PC-3 (cell line): ENCODE data around the gene FBXO38. TPM values are rescaled to one million over a fixed set of nuclear protein-coding genes. Genes with fewer than 3 reads are reported as not detected.
"Not testable (repeated sequence)": the region's sequence is repeated elsewhere in the genome, so short reads cannot be mapped to it uniquely, and the experiment has no call there.

Source experiments
- ATAC-seq: fragments of 200-7000 bp; cut with Tn5 transposase; 2 replicates; pipeline ENCODE4 v1.9.1; 2020; ENCODE audit warnings: mild to moderate bottlenecking, moderate library complexity
- BruUV-seq: library from RNA; stranded (reverse); fragments of 400-500 nt; replicated peaks from 2 replicates; lab custom pipeline; 2021; lab: Mats Ljungman, UMichigan
- CTCF ChIA-PET: fragments of 300-600 bp; sonication (Branson Sonifier 250); formaldehyde crosslinking; loops from one replicate; lab custom pipeline; 2022; ENCODE audit warnings: antibody characterized with exemption; lab: Charles Lee
- POLR2A ChIA-PET: fragments of 300-600 bp; sonication (Branson Sonifier 250); formaldehyde crosslinking; loops from one replicate; lab custom pipeline; 2022; ENCODE audit warnings: antibody characterized with exemption; ENCODE audit not compliant: unreplicated experiment; lab: Charles Lee
- DNase-seq: peaks from one replicate; pipeline ENCODE4 v3.0.0-alpha.2; 2015
- H2AFZ ChIP-seq: fragments of 300-600 bp; sonication (generic); 2 replicates; pipeline ENCODE4 v1.6.0; 2016; ENCODE audit warnings: antibody characterized with exemption, low read length
- H3F3A ChIP-seq: fragments of 300-600 bp; sonication (generic); one replicate; pipeline ENCODE4 v1.6.0; 2017; ENCODE audit warnings: antibody characterized with exemption, low read length, control low read depth, mild to moderate bottlenecking; ENCODE audit not compliant: unreplicated experiment
- H3K27ac ChIP-seq: fragments of 300-600 bp; sonication (generic); 2 replicates; pipeline ENCODE4 v1.5.1; 2016; ENCODE audit warnings: mild to moderate bottlenecking, low read length
- H3K27me3 ChIP-seq: fragments of 300-600 bp; sonication (generic); 2 replicates; pipeline ENCODE4 v1.6.1; 2016; ENCODE audit warnings: low read length, mixed read lengths
- H3K36me3 ChIP-seq: fragments of 300-600 bp; sonication (generic); 2 replicates; pipeline ENCODE4 v1.6.1; 2016; ENCODE audit warnings: low read depth, mixed run types, low read length, mixed read lengths
- H3K4me1 ChIP-seq: fragments of 300-600 bp; sonication (generic); 2 replicates; pipeline ENCODE4 v1.5.1; 2016; ENCODE audit warnings: low read length; ENCODE audit not compliant: insufficient read depth
- H3K4me2 ChIP-seq: fragments of 300-600 bp; sonication (generic); 2 replicates; pipeline ENCODE4 v1.6.0; 2016; ENCODE audit warnings: low read length
- H3K4me3 ChIP-seq: fragments of 300-600 bp; sonication (generic); 2 replicates; pipeline ENCODE4 v1.5.1; 2016; ENCODE audit warnings: mild to moderate bottlenecking, low read length, mixed read lengths
- H3K79me2 ChIP-seq: fragments of 300-600 bp; sonication (generic); 2 replicates; pipeline ENCODE4 v1.6.1; 2017; ENCODE audit warnings: low read length, mixed read lengths
- H3K9ac ChIP-seq: fragments of 300-600 bp; sonication (generic); 2 replicates; pipeline ENCODE4 v1.6.0; 2016; ENCODE audit warnings: mild to moderate bottlenecking, low read length
- H3K9me2 ChIP-seq: fragments of 300-600 bp; sonication (generic); replicated peaks from 2 replicates; pipeline ENCODE4 v1.6.1; 2016; ENCODE audit warnings: mixed run types, low read length, mixed read lengths
- H3K9me3 ChIP-seq: fragments of 300-600 bp; sonication (generic); 2 replicates; pipeline ENCODE4 v1.6.1; 2016; ENCODE audit warnings: low read length, mixed read lengths
- H4K20me1 ChIP-seq: fragments of 300-600 bp; sonication (generic); 2 replicates; pipeline ENCODE4 v1.6.1; 2016; ENCODE audit warnings: low read length, mixed read lengths
- CTCF ChIP-seq: fragments of 300-600 bp; sonication (generic); conservative IDR thresholded peaks from 2 replicates; pipeline ENCODE4 v1.5.1; 2017; ENCODE audit warnings: antibody characterized with exemption, low read depth, mild to moderate bottlenecking, low read length
- EZH2 ChIP-seq: fragments of 300-600 bp; sonication (generic); IDR thresholded peaks from one replicate; pipeline ENCODE4 v1.6.1; 2017; ENCODE audit warnings: antibody characterized with exemption, mild to moderate bottlenecking, low read length; ENCODE audit not compliant: unreplicated experiment
- EZH2phosphoT487 ChIP-seq: fragments of 300-600 bp; sonication (generic); IDR thresholded peaks from 2 replicates; pipeline ENCODE4 v1.6.1; 2018; ENCODE audit warnings: mild to moderate bottlenecking, antibody characterized with exemption, low read length, borderline replicate concordance
- intact Hi-C: fragments of 100-400 bp; cut with micrococcal nuclease; formaldehyde crosslinking; loops from 2 replicates; pipeline ENCODE4 v1.9.0; 2023
- total RNA-seq: library from RNA; depleted of rRNA; stranded (reverse); fragments of >200 nt; gene quantifications from 2 replicates; pipeline ENCODE4 v1.2.3, GENCODE V29; 2014

Gene FBXO38
- total RNA-seq, 1 experiment from 2014 or later, result 42.7 TPM

- BruUV-seq, result no TSS peak
- Histone ChIP-seq H3K9me2 (no peaks in the 10 kb centered on the region), H3K79me2 (no peaks in the 10 kb centered on the region), H3K9me3 (no peaks in the 10 kb centered on the region), H3K9ac (no peak overlapping the region), H3K4me1 (peaks cover 28% of the 10 kb centered on the region), H2AFZ (no peak overlapping the region), H4K20me1 (no peaks in the 10 kb centered on the region), H3F3A (no peaks in the 10 kb centered on the region), H3K4me2 (no peak overlapping the region), H3K27ac (no peak overlapping the region), H3K4me3 (no peak overlapping the region), H3K27me3 (no peaks in the 10 kb centered on the region), H3K36me3 (no peaks in the 10 kb centered on the region)
- ChIA-PET CTCF (no interaction called here), POLR2A (no interaction called here)
- ATAC-seq (no peak), DNase-seq (no peak)
- intact Hi-C loops, result no loop called here
- no peak for TF ChIP-seq EZH2
- TF ChIP-seq EZH2phosphoT487, result no peak
- TF ChIP-seq CTCF, result no peak
These were observed 84.2 kb downstream of the FBXO38 start for GRCh38 chr5:148467958-148468357.

- not testable (repeated sequence) for H3K27ac ChIP-seq
- POLR2A ChIA-PET, result interaction anchor here (0.6 kb wide), 2 partner anchors 101 to 615 kb away, joined by 3 to 4 read pairs; no protein-coding TSS in a partner anchor
These were observed 85.0 kb downstream of the FBXO38 start for GRCh38 chr5:148468746-148469145.

DNA sequence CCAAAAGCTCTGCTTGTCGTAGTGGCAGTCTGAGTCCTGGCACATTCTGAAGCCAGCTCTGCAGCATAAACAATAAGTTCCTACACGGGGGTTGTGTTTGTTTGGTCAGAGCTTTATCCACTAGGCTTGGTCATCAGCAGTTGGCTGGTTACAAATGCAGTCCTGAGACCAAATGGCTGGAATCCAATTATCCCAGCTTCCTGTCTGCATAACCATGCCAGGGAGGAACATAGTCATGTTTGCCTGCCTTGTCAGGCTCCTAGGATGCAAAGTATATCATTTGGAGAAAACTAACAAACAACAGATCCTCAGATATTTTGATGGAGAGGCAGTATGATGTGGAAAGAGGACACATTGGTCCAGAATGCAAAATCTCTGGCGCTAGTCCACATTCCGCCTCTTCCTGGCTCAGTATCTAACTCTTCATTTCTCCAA, 85.8 kb downstream of the FBXO38 start:
- Histone ChIP-seq H3K27me3 (no peaks in the 10 kb centered on the region), H3K79me2 (no peaks in the 10 kb centered on the region), H3K36me3 (no peaks in the 10 kb centered on the region), H3K4me3 (no peak overlapping the region), H4K20me1 (no peaks in the 10 kb centered on the region), H3K9me2 (no peaks in the 10 kb centered on the region), H3K9me3 (no peaks in the 10 kb centered on the region), H3K9ac (no peak overlapping the region), H3F3A (no peaks in the 10 kb centered on the region), H2AFZ (peak overlapping the region; percentile 3; the same call in 1 of the 2 replicates), H3K4me1 (peaks cover 28% of the 10 kb centered on the region), H3K4me2 (peak overlapping the region; percentile 17), H3K27ac (no peak overlapping the region)
- peak; percentile 76 for ATAC-seq
- no TSS peak for BruUV-seq
- peak; percentile 97 for DNase-seq
- TF ChIP-seq EZH2 (no peak), CTCF (no peak), EZH2phosphoT487 (no peak)
- intact Hi-C loops, result no loop called here
- ChIA-PET POLR2A (interaction anchor here (0.6 kb wide), 2 partner anchors 101 to 615 kb away, joined by 3 to 4 read pairs; no protein-coding TSS in a partner anchor), CTCF (interaction anchor here (0.6 to 2.3 kb wide), 5 partner anchors 13 to 261 kb away, joined by 3 to 18 read pairs (median 3); no protein-coding TSS in a partner anchor)

More at GRCh38 chr5:148468746-148469145, 85.0 kb downstream of the FBXO38 start:
- H4K20me1 ChIP-seq, intact Hi-C loops, H3K79me2 ChIP-seq, H3K27me3 ChIP-seq, H2AFZ ChIP-seq, H3K9me3 ChIP-seq, H3F3A ChIP-seq, H3K9ac ChIP-seq, H3K4me3 ChIP-seq, ATAC-seq, BruUV-seq, H3K36me3 ChIP-seq, DNase-seq, H3K4me2 ChIP-seq, H3K9me2 ChIP-seq: not testable (repeated sequence)
- CTCF ChIA-PET, result interaction anchor here (0.6 to 2.3 kb wide), 4 partner anchors 12 to 262 kb away, joined by 3 to 18 read pairs (median 4); no protein-coding TSS in a partner anchor
- peaks cover 28% of the 10 kb centered on the region for H3K4me1 ChIP-seq
